Parathyroid adenoma (tissue), 2 donors: ENCODE data around the gene TRIM38.

Experiments used
- H2AFZ ChIP-seq: fragments of 300-600 bp; sonication (generic); one replicate; pipeline ENCODE4 v1.7.0; 2017; ENCODE audit warnings: antibody characterized with exemption, mild to moderate bottlenecking
- H3K27ac ChIP-seq: fragments of 300-600 bp; sonication (generic); one replicate; pipeline ENCODE4 v1.7.0; 2017
- H3K27me3 ChIP-seq: fragments of 300-600 bp; sonication (generic); one replicate; pipeline ENCODE4 v1.7.0; 2017; ENCODE audit warnings: low read length; ENCODE audit not compliant: control insufficient read depth, insufficient read depth
- H3K36me3 ChIP-seq: fragments of 300-600 bp; sonication (generic); one replicate; pipeline ENCODE4 v1.7.0; 2017; ENCODE audit warnings: low read length; ENCODE audit not compliant: control insufficient read depth, insufficient read depth
- H3K4me1 ChIP-seq: fragments of 300-600 bp; sonication (generic); one replicate; pipeline ENCODE4 v1.7.0; 2017; ENCODE audit warnings: control low read depth
- H3K4me2 ChIP-seq: fragments of 300-600 bp; sonication (generic); one replicate; pipeline ENCODE4 v1.7.0; 2017; ENCODE audit warnings: low read length
- H3K4me3 ChIP-seq: fragments of 300-600 bp; sonication (generic); one replicate; pipeline ENCODE4 v1.7.0; 2017; ENCODE audit warnings: low read depth, low read length
- H3K79me2 ChIP-seq: fragments of 300-600 bp; sonication (generic); one replicate; pipeline ENCODE4 v1.7.0; 2017; ENCODE audit warnings: control low read depth
- H3K9ac ChIP-seq: fragments of 300-600 bp; sonication (generic); one replicate; pipeline ENCODE4 v1.7.0; 2017; ENCODE audit warnings: mild to moderate bottlenecking
- H3K9me3 ChIP-seq: fragments of 300-600 bp; sonication (generic); one replicate; pipeline ENCODE4 v1.7.0; 2017; ENCODE audit warnings: low read length; ENCODE audit not compliant: control insufficient read depth
- CTCF ChIP-seq: fragments of 300-600 bp; sonication (generic); IDR thresholded peaks from one replicate; pipeline ENCODE4 v1.7.0; 2017; ENCODE audit warnings: antibody characterized with exemption, mild to moderate bottlenecking
- donor health status: primary hyperparathyroidism.

The TRIM38 gene

GRCh38 chr6:25975923-25976560 lies 13.4 kb downstream of the TRIM38 start:
- H3K9ac ChIP-seq: no peak overlapping the region
- no peak overlapping the region for H3K4me3 ChIP-seq
- H3K9me3 ChIP-seq: no peaks in the 10 kb centered on the region
- no peak overlapping the region for H2AFZ ChIP-seq
- no peak for TF ChIP-seq CTCF
- H3K4me1 ChIP-seq: no peaks in the 10 kb centered on the region
- H3K4me2 ChIP-seq: no peak overlapping the region
- H3K27ac ChIP-seq: no peak overlapping the region
- no peaks in the 10 kb centered on the region for H3K79me2 ChIP-seq
- no peaks in the 10 kb centered on the region for H3K36me3 ChIP-seq
- H3K27me3 ChIP-seq: no peaks in the 10 kb centered on the region

GRCh38 chr6:25980935-25981334 lies 18.3 kb downstream of the TRIM38 start:
- H3K27ac ChIP-seq: no peak overlapping the region
- H3K79me2 ChIP-seq: no peaks in the 10 kb centered on the region
- no peak overlapping the region for H3K4me2 ChIP-seq
- H3K9me3 ChIP-seq: no peaks in the 10 kb centered on the region
- no peak overlapping the region for H3K4me3 ChIP-seq
- TF ChIP-seq CTCF: no peak
- no peak overlapping the region for H2AFZ ChIP-seq
- no peaks in the 10 kb centered on the region for H3K4me1 ChIP-seq
- H3K36me3 ChIP-seq: no peaks in the 10 kb centered on the region
- H3K27me3 ChIP-seq: no peaks in the 10 kb centered on the region
- no peak overlapping the region for H3K9ac ChIP-seq

- Histone ChIP-seq H2AFZ (no peak overlapping the region), H3K4me3 (no peak overlapping the region), H3K4me1 (no peaks in the 10 kb centered on the region), H3K4me2 (no peak overlapping the region), H3K36me3 (no peaks in the 10 kb centered on the region), H3K27me3 (no peaks in the 10 kb centered on the region), H3K9ac (no peak overlapping the region), H3K27ac (no peak overlapping the region), H3K79me2 (no peaks in the 10 kb centered on the region), H3K9me3 (no peaks in the 10 kb centered on the region)
- TF ChIP-seq CTCF: no peak
Measured at GRCh38 chr6:25981568-25982263, 19.1 kb downstream of the TRIM38 start.

- no peaks in the 10 kb centered on the region for H3K79me2 ChIP-seq
- H3K9ac ChIP-seq: no peak overlapping the region
- no peaks in the 10 kb centered on the region for H3K27me3 ChIP-seq
- no peaks in the 10 kb centered on the region for H3K4me1 ChIP-seq
- TF ChIP-seq CTCF: no peak
- no peaks in the 10 kb centered on the region for H3K9me3 ChIP-seq
- no peaks in the 10 kb centered on the region for H3K36me3 ChIP-seq
- H3K4me3 ChIP-seq: no peak overlapping the region
- H3K4me2 ChIP-seq: no peak overlapping the region
- H2AFZ ChIP-seq: no peak overlapping the region
- no peak overlapping the region for H3K27ac ChIP-seq
Measured at GRCh38 chr6:25984265-25984664, 21.7 kb downstream of the TRIM38 start.

GRCh38 chr6:25987845-25988244 lies 25.2 kb downstream of the TRIM38 start:
- Histone ChIP-seq H3K9me3 (no peaks in the 10 kb centered on the region), H3K79me2 (no peaks in the 10 kb centered on the region), H3K27me3 (no peaks in the 10 kb centered on the region), H3K4me2 (no peak overlapping the region), H3K4me1 (no peaks in the 10 kb centered on the region), H3K9ac (no peak overlapping the region), H3K27ac (no peak overlapping the region), H2AFZ (no peak overlapping the region), H3K4me3 (no peak overlapping the region), H3K36me3 (no peaks in the 10 kb centered on the region)
- TF ChIP-seq CTCF: no peak
